ENCODE results near the gene AHRR. TPM values are rescaled to one million over a fixed set of nuclear protein-coding genes. Genes with fewer than 3 reads are reported as not detected.
A peak's percentile ranks its signal among the peaks of the same experiment; 100 is the strongest.

Gene AHRR
- total and polyA plus RNA-seq, 10 of the 15 experiments (the other 5 are each of a cell fraction or from before 2014, with no cell fraction given) = 0.90 to 35.2 (median 19.2) TPM

DNA sequence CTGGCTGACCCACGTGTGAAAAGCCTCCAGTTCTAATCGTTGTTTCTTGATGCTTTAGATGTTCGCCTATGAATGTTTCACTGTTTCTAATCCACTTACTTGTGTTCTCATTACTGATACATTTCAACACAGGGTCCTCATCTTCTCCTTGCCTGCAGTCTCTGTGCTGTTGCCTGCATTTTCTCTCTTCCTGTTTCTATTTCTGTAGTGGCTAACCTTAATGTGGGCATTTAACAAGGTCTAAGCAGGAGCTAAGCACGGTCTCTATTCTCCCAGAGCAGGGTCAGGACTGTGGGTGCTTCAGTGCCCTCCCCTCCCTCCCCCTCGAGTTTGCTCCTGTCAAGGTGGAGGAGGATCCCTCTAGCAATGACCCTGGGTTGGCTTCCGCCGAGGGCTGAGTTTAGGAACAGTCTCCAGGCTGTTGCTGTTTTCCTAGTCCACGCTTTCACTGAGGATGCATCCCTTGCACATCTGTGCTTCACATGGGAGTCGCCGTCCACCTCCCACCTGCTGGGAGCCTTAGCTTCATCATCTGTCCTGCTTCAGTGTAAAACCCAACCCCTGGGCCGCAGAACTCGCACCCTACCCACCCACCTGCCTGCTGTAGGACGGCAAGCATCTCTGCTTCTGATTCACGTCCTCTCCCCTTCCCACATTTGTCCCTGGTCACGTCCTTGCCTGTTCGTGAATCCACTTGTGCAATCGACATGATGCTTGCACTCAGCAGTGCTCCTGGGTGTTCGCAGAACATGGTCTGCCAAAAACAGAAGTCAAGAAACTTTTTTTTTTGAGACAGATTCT, 119.1 kb downstream of the AHRR start (continued):
- TF ChIP-seq BCL11A (IDR thresholded peaks at IDR 0.05; ENCODE audit: low read depth, low read length) (no peak), NFYB (IDR thresholded peaks at IDR 0.05; ENCODE audit: insufficient read depth, low read depth, low read length) (no peak), RUNX3 (IDR thresholded peaks at IDR 0.05; ENCODE audit: low read length) (peak; percentile 21; the same call in 1 of the 2 replicates), YY1 (IDR thresholded peaks at IDR 0.05; ENCODE audit: low read depth, low read length) (no peak), TAF1 (IDR thresholded peaks at IDR 0.05; ENCODE audit: borderline replicate concordance, low read depth, low read length) (no peak), KDM1A (IDR thresholded peaks at IDR 0.05; ENCODE audit: borderline replicate concordance) (no peak), SUPT20H (IDR thresholded peaks at IDR 0.05; ENCODE audit: borderline replicate concordance, control insufficient read depth, low read depth, low read length) (no peak), PAX8 (IDR thresholded peaks at IDR 0.05) (no peak), CBFB (IDR thresholded peaks at IDR 0.05; ENCODE audit: low read depth) (peak; percentile 23; the same call in 1 of the 2 replicates), GABPA (IDR thresholded peaks at IDR 0.05; ENCODE audit: low read depth) (no peak), IKZF1 (conservative IDR thresholded peaks at IDR 0.05) (0 out of 2 replicates have a peak, but pooled peaks have one; percentile 6), MYB (IDR thresholded peaks at IDR 0.05; ENCODE audit: borderline replicate concordance, low read depth, low read length) (no peak), MTA2 (IDR thresholded peaks at IDR 0.05; ENCODE audit: low read depth) (no peak), ZNF274 (IDR thresholded peaks at IDR 0.05; ENCODE audit: insufficient read depth, insufficient read length) (no peak), MEF2A (IDR thresholded peaks at IDR 0.05; ENCODE audit: insufficient read depth, low read depth, low read length) (0 out of 2 replicates have a peak, but pooled peaks have one; percentile 54)
- TF ChIP-seq, protein P1, sequence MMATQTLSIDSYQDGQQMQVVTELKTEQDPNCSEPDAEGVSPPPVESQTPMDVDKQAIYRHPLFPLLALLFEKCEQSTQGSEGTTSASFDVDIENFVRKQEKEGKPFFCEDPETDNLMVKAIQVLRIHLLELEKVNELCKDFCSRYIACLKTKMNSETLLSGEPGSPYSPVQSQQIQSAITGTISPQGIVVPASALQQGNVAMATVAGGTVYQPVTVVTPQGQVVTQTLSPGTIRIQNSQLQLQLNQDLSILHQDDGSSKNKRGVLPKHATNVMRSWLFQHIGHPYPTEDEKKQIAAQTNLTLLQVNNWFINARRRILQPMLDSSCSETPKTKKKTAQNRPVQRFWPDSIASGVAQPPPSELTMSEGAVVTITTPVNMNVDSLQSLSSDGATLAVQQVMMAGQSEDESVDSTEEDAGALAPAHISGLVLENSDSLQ (IDR thresholded peaks at IDR 0.05) = no peak
- TF ChIP-seq, protein P2, sequence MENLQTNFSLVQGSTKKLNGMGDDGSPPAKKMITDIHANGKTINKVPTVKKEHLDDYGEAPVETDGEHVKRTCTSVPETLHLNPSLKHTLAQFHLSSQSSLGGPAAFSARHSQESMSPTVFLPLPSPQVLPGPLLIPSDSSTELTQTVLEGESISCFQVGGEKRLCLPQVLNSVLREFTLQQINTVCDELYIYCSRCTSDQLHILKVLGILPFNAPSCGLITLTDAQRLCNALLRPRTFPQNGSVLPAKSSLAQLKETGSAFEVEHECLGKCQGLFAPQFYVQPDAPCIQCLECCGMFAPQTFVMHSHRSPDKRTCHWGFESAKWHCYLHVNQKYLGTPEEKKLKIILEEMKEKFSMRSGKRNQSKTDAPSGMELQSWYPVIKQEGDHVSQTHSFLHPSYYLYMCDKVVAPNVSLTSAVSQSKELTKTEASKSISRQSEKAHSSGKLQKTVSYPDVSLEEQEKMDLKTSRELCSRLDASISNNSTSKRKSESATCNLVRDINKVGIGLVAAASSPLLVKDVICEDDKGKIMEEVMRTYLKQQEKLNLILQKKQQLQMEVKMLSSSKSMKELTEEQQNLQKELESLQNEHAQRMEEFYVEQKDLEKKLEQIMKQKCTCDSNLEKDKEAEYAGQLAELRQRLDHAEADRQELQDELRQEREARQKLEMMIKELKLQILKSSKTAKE (IDR thresholded peaks at IDR 0.05; ENCODE audit: low read depth, poor library complexity, severe bottlenecking) = no peak
- TF ChIP-seq, protein P3, sequence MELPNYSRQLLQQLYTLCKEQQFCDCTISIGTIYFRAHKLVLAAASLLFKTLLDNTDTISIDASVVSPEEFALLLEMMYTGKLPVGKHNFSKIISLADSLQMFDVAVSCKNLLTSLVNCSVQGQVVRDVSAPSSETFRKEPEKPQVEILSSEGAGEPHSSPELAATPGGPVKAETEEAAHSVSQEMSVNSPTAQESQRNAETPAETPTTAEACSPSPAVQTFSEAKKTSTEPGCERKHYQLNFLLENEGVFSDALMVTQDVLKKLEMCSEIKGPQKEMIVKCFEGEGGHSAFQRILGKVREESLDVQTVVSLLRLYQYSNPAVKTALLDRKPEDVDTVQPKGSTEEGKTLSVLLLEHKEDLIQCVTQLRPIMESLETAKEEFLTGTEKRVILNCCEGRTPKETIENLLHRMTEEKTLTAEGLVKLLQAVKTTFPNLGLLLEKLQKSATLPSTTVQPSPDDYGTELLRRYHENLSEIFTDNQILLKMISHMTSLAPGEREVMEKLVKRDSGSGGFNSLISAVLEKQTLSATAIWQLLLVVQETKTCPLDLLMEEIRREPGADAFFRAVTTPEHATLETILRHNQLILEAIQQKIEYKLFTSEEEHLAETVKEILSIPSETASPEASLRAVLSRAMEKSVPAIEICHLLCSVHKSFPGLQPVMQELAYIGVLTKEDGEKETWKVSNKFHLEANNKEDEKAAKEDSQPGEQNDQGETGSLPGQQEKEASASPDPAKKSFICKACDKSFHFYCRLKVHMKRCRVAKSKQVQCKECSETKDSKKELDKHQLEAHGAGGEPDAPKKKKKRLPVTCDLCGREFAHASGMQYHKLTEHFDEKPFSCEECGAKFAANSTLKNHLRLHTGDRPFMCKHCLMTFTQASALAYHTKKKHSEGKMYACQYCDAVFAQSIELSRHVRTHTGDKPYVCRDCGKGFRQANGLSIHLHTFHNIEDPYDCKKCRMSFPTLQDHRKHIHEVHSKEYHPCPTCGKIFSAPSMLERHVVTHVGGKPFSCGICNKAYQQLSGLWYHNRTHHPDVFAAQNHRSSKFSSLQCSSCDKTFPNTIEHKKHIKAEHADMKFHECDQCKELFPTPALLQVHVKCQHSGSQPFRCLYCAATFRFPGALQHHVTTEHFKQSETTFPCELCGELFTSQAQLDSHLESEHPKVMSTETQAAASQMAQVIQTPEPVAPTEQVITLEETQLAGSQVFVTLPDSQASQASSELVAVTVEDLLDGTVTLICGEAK (IDR thresholded peaks at IDR 0.05; ENCODE audit: borderline replicate concordance) = no peak

Measured in GM12878 (cell line).